Measurements from ENCODE around the gene TEX22.

Gene TEX22

GRCh38 chr14:105417690-105418121 lies 19.4 kb downstream of the TEX22 start:
- H3K27ac ChIP-seq (ENCODE audit: low read length): no peak overlapping the region
- no peak overlapping the region for H3K9ac ChIP-seq (ENCODE audit: low read length in 2 of 2)
- H3K9me3 ChIP-seq (ENCODE audit: control insufficient read depth in 2 of 2, low read length in 2 of 2): no peaks in the 10 kb centered on the region
- H3K27me3 ChIP-seq (ENCODE audit: control insufficient read depth in 1 of 2, insufficient read depth in 2 of 2, low read length in 2 of 2): peaks cover 7% of the 10 kb centered on the region in 2 donors
- H3K36me3 ChIP-seq (ENCODE audit: control insufficient read depth in 2 of 2, insufficient read depth in 2 of 2, low read length in 2 of 2): no peaks in the 10 kb centered on the region
- H3K4me3 ChIP-seq (ENCODE audit: low read length in 2 of 2): no peak overlapping the region
- peaks cover 40% of the 10 kb centered on the region for H3K4me1 ChIP-seq (ENCODE audit: control insufficient read depth, insufficient read depth, low read length)

- no peaks in the 10 kb centered on the region for H3K9me3 ChIP-seq (ENCODE audit: control insufficient read depth in 2 of 2, low read length in 2 of 2)
- H3K36me3 ChIP-seq (ENCODE audit: control insufficient read depth in 2 of 2, insufficient read depth in 2 of 2, low read length in 2 of 2): no peaks in the 10 kb centered on the region
- H3K27ac ChIP-seq (ENCODE audit: low read length): no peak overlapping the region
- peaks cover 42% of the 10 kb centered on the region for H3K4me1 ChIP-seq (ENCODE audit: control insufficient read depth, insufficient read depth, low read length)
- H3K4me3 ChIP-seq (ENCODE audit: low read length in 2 of 2): peak overlapping the region; percentile 80
- H3K27me3 ChIP-seq (ENCODE audit: control insufficient read depth in 1 of 2, insufficient read depth in 2 of 2, low read length in 2 of 2): peaks cover 0 to 1% of the 10 kb centered on the region in 2 donors
- H3K9ac ChIP-seq (ENCODE audit: low read length in 2 of 2): peak overlapping the region; percentile 90 to 91
These were observed 20.2 kb downstream of the TEX22 start for GRCh38 chr14:105418269-105419194.

- Histone ChIP-seq H3K36me3 (ENCODE audit: control insufficient read depth in 2 of 2, insufficient read depth in 2 of 2, low read length in 2 of 2) (no peaks in the 10 kb centered on the region), H3K9ac (ENCODE audit: low read length in 2 of 2) (peak within 1 kb of the TSS; percentile 90 to 91), H3K27ac (ENCODE audit: low read length) (peak within 1 kb of the TSS; percentile 46), H3K9me3 (ENCODE audit: control insufficient read depth in 2 of 2, low read length in 2 of 2) (no peaks in the 10 kb centered on the region), H3K4me3 (ENCODE audit: low read length in 2 of 2) (peak within 1 kb of the TSS; percentile 80 to 81), H3K27me3 (ENCODE audit: control insufficient read depth in 1 of 2, insufficient read depth in 2 of 2, low read length in 2 of 2) (no peaks in the 10 kb centered on the region), H3K4me1 (ENCODE audit: control insufficient read depth, insufficient read depth, low read length) (peaks cover 41% of the 10 kb centered on the region)
These were observed 21.1 kb downstream of the TEX22 start, which contains the start of gene MTA1 for GRCh38 chr14:105419195-105420091. MTA1 (plus strand) TSS chr14:105419827; CDS start chr14:105420036, 209 bp downstream.

- H3K27ac ChIP-seq (ENCODE audit: low read length): peak overlapping the region; percentile 46
- H3K27me3 ChIP-seq (ENCODE audit: control insufficient read depth in 1 of 2, insufficient read depth in 2 of 2, low read length in 2 of 2): no peaks in the 10 kb centered on the region
- H3K4me3 ChIP-seq (ENCODE audit: low read length in 2 of 2): peak overlapping the region; percentile 44 to 81
- peaks cover 39% of the 10 kb centered on the region for H3K4me1 ChIP-seq (ENCODE audit: control insufficient read depth, insufficient read depth, low read length)
- H3K36me3 ChIP-seq (ENCODE audit: control insufficient read depth in 2 of 2, insufficient read depth in 2 of 2, low read length in 2 of 2): no peaks in the 10 kb centered on the region
- H3K9ac ChIP-seq (ENCODE audit: low read length in 2 of 2): peak overlapping the region; percentile 79 to 80
- H3K9me3 ChIP-seq (ENCODE audit: control insufficient read depth in 2 of 2, low read length in 2 of 2): no peaks in the 10 kb centered on the region
These were observed 22.0 kb downstream of the TEX22 start for GRCh38 chr14:105420101-105420973.

GRCh38 chr14:105420974-105421674 lies 22.8 kb downstream of the TEX22 start:
- Histone ChIP-seq H3K4me1 (ENCODE audit: control insufficient read depth, insufficient read depth, low read length) (peaks cover 39% of the 10 kb centered on the region), H3K4me3 (ENCODE audit: low read length in 2 of 2) (peak overlapping the region; percentile 44 to 81), H3K36me3 (ENCODE audit: control insufficient read depth in 2 of 2, insufficient read depth in 2 of 2, low read length in 2 of 2) (no peaks in the 10 kb centered on the region), H3K9me3 (ENCODE audit: control insufficient read depth in 2 of 2, low read length in 2 of 2) (no peaks in the 10 kb centered on the region), H3K9ac (ENCODE audit: low read length in 2 of 2) (peak overlapping the region; percentile 79 to 80), H3K27me3 (ENCODE audit: control insufficient read depth in 1 of 2, insufficient read depth in 2 of 2, low read length in 2 of 2) (no peaks in the 10 kb centered on the region), H3K27ac (ENCODE audit: low read length) (peak overlapping the region; percentile 46)

- Histone ChIP-seq H3K36me3 (ENCODE audit: control insufficient read depth in 2 of 2, insufficient read depth in 2 of 2, low read length in 2 of 2) (peaks cover 4% of the 10 kb centered on the region in 2 donors), H3K27ac (ENCODE audit: low read length) (peak overlapping the region; percentile 46), H3K9me3 (ENCODE audit: control insufficient read depth in 2 of 2, low read length in 2 of 2) (peaks cover 0 to 2% of the 10 kb centered on the region in 2 donors), H3K9ac (ENCODE audit: low read length in 2 of 2) (peak overlapping the region in 1 of 2 donors; percentile 80), H3K4me1 (ENCODE audit: control insufficient read depth, insufficient read depth, low read length) (peaks cover 39% of the 10 kb centered on the region), H3K4me3 (ENCODE audit: low read length in 2 of 2) (peak overlapping the region in 1 of 2 donors; percentile 81), H3K27me3 (ENCODE audit: control insufficient read depth in 1 of 2, insufficient read depth in 2 of 2, low read length in 2 of 2) (no peaks in the 10 kb centered on the region)
These were observed 23.6 kb downstream of the TEX22 start for GRCh38 chr14:105421723-105422615.

- Histone ChIP-seq H3K9ac (ENCODE audit: low read length in 2 of 2) (no peak overlapping the region), H3K27me3 (ENCODE audit: control insufficient read depth in 1 of 2, insufficient read depth in 2 of 2, low read length in 2 of 2) (no peaks in the 10 kb centered on the region), H3K4me3 (ENCODE audit: low read length in 2 of 2) (no peak overlapping the region), H3K36me3 (ENCODE audit: control insufficient read depth in 2 of 2, insufficient read depth in 2 of 2, low read length in 2 of 2) (peaks cover 4% of the 10 kb centered on the region in 2 donors), H3K27ac (ENCODE audit: low read length) (no peak overlapping the region), H3K9me3 (ENCODE audit: control insufficient read depth in 2 of 2, low read length in 2 of 2) (peaks cover 0 to 6% of the 10 kb centered on the region in 2 donors), H3K4me1 (ENCODE audit: control insufficient read depth, insufficient read depth, low read length) (peaks cover 39% of the 10 kb centered on the region)
These were observed 24.6 kb downstream of the TEX22 start for GRCh38 chr14:105422695-105423487.

- peaks cover 0 to 6% of the 10 kb centered on the region in 2 donors for H3K9me3 ChIP-seq (ENCODE audit: control insufficient read depth in 2 of 2, low read length in 2 of 2)
- H3K9ac ChIP-seq (ENCODE audit: low read length in 2 of 2): no peak overlapping the region
- H3K27me3 ChIP-seq (ENCODE audit: control insufficient read depth in 1 of 2, insufficient read depth in 2 of 2, low read length in 2 of 2): no peaks in the 10 kb centered on the region
- H3K36me3 ChIP-seq (ENCODE audit: control insufficient read depth in 2 of 2, insufficient read depth in 2 of 2, low read length in 2 of 2): peaks cover 4% of the 10 kb centered on the region in 2 donors
- peaks cover 35% of the 10 kb centered on the region for H3K4me1 ChIP-seq (ENCODE audit: control insufficient read depth, insufficient read depth, low read length)
- H3K27ac ChIP-seq (ENCODE audit: low read length): no peak overlapping the region
- H3K4me3 ChIP-seq (ENCODE audit: low read length in 2 of 2): no peak overlapping the region
These were observed 25.3 kb downstream of the TEX22 start for GRCh38 chr14:105423488-105424195.
